Skin epidermis (tissue), 12 donors: ENCODE data around the gene MAST4.

Experiments
- H3K27ac ChIP-seq, 21 experiments: fragments of 200-600 bp; sonication (generic) in 11 of 21; one replicate each; pipeline ENCODE4 v1.5.0; 2020; ENCODE audit warnings: mild to moderate bottlenecking in 3 of 21, inconsistent platforms in 2 of 21, moderate library complexity in 2 of 21
- H3K4me3 ChIP-seq, 7 experiments: fragments of 200-600 bp; sonication (generic) in 2 of 7; one replicate each; pipeline ENCODE4 v1.5.0; 2020; ENCODE audit warnings: inconsistent platforms in 2 of 7, mild to moderate bottlenecking in 2 of 7, moderate library complexity in 1 of 7

The MAST4 gene

GRCh38 chr5:66595756-66596635, at the start of gene MAST4:
TSS of gene MAST4 (plus strand) at chr5:66596393. CDS start at chr5:66596656, 263 bp downstream.
- Histone ChIP-seq H3K4me3 (peak within 1 kb of the TSS; percentile 58 to 73 (median 67)), H3K27ac (peak within 1 kb of the TSS in 18 of 21 experiments; percentile 19 to 82 (median 56))

DNA sequence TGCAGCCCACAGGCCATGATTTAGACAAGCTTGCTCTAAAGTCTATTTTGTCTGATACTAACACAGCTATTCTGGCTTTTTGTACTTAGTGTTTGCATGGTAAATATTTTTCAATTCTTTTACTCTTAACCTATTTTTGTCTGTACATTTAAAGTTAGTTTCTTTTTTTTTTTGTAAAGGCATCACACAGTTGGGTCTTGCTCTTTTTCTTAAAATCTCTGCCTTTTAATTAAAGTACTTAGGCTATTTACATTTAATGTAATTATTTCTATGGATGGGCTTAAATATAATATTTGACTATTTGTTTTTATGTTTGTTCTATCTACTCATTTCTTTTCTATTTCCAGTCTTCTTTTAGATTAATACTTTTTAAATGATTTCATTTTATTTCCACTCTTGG, 49.7 kb upstream of the MAST4 start:
- H3K4me3 ChIP-seq = no peak overlapping the region
- H3K27ac ChIP-seq = no peak overlapping the region

DNA sequence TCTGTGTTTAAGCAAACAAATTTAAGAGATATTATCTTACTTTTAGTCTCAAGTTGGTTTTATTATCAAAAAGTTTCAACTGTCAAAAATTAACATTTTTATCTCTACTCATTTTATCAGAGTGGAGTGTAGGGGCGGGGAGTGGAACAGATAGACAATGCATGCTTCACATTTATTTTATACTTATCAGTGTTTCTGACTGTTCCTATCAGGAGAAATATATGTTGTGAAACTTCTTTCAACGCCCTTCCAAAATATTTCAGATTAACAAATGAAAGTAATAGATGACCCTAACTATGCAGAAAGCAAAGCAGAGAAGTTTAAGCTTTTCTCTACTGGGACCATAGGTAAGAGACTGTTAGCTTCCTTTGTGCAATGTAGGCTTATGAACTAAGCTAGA, 44.9 kb upstream of the MAST4 start:
- no peak overlapping the region for H3K4me3 ChIP-seq
- peak overlapping the region in 4 of 21 experiments; percentile 19 to 71 (median 56) for H3K27ac ChIP-seq

- peak overlapping the region in 2 of 21 experiments; percentile 59 to 71 for H3K27ac ChIP-seq
- no peak overlapping the region for H3K4me3 ChIP-seq
These were observed 44.2 kb upstream of the MAST4 start for GRCh38 chr5:66551945-66552344.

DNA sequence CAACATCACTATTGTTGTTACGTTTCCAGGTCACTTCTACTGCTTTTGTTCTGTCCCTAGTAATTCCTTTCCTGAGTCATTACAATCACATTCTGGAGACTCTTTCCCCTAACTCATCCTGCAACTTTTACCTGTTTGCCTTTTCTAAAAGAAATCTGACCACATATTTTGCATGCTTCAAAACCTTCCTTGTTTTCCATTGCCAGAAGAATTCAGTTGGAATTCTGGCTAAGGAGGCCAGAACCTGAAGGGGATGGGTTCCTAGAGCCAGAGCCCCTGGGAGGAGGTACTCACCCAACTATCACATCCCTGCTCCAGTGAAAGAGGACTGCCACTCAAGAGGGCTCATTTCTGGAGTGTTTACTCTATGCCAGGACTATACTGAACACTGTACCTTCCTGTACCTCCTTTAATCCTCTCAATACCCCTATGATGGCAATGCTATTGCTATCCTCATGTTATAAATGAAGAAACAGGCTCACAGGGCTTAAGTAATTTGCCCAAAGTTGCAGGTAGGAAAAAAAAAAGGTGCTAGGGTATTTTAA, 42.8 kb upstream of the MAST4 start:
- Histone ChIP-seq H3K27ac (peak overlapping the region in 4 of 21 experiments; percentile 17 to 44 (median 21)), H3K4me3 (no peak overlapping the region)

DNA sequence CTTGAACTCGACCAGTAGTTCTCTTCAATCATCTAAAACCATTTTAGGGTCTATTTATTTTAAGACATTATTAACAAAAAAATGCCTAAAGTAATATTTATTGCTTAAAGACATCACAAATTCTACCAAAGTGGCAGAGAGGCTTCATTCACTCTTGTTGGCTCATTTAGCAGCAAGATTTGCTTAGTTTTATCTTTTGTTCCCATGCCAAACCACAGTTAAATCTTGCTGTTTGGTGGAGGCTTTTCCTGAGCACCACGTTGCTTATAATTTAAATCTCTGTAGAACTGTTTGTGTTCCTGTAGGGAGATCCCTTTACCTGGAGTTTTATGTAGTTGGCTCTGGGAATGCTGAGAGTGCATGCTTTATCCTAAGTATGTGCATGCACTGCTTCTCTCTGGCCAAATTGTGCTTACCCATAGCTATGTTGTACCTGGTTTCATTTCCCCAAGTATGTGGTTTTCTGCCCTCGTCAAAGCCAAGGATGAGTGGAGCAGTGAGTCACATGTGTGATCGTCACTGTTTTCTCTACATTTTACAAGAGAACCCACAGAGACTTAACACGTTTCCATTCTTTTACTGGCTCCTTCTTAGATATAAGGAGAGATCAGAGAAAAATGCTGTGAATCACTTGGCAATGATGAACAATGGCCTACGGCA, 42.1 kb upstream of the MAST4 start:
- Histone ChIP-seq H3K27ac (peak overlapping the region in 4 of 21 experiments; percentile 17 to 44 (median 21)), H3K4me3 (no peak overlapping the region)

- H3K27ac ChIP-seq = no peak overlapping the region
- no peak overlapping the region for H3K4me3 ChIP-seq
These were observed 41.3 kb upstream of the MAST4 start for GRCh38 chr5:66554884-66555283.

DNA sequence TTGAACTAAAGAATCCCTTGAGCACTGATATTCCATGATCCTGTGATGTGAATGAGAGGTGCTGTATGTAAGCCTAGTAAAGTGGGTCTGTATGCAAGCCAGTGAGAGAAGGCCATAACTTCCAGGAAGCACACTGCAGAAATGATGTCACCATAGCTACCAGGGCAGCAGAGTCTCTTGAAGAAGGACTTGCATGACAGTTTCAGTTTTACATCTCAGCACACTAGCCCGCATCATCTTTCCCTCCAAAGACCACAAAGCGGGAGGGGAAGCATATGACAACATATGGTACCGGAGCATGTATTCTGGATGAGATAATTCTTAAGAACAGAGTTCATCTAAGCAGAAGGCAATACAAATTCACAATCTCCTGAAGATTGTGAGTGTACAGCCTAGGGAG, 37.6 kb upstream of the MAST4 start:
- Histone ChIP-seq H3K4me3 (no peak overlapping the region), H3K27ac (no peak overlapping the region)

GRCh38 chr5:66560371-66560770, 35.8 kb upstream of the MAST4 start:
- no peak overlapping the region for H3K4me3 ChIP-seq

GRCh38 chr5:66561256-66561990, 34.8 kb upstream of the MAST4 start:
- H3K27ac ChIP-seq = no peak overlapping the region
- no peak overlapping the region for H3K4me3 ChIP-seq

More at GRCh38 chr5:66560371-66560770, 35.8 kb upstream of the MAST4 start:
- no peak overlapping the region for H3K27ac ChIP-seq

DNA sequence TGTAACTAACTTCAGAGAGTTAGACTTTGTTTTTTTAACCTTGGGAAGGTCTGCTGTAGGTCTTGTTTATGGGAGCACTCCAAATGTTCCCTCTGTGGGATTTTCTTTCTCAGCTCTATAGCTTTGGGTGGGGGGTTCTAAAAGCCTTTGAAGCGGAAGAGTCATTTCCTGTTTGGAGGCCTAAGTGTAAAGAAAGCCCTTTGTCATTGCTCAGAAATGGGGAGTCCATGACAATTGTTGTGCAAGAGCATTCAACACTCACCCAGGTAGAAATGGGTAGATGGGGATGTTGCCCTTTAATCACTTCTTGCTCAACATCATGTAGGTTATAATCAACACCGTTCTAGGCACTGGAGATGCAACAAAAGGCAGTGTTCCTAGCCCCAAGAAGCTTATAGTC, 30.3 kb upstream of the MAST4 start:
- no peak overlapping the region for H3K4me3 ChIP-seq
- no peak overlapping the region for H3K27ac ChIP-seq

DNA sequence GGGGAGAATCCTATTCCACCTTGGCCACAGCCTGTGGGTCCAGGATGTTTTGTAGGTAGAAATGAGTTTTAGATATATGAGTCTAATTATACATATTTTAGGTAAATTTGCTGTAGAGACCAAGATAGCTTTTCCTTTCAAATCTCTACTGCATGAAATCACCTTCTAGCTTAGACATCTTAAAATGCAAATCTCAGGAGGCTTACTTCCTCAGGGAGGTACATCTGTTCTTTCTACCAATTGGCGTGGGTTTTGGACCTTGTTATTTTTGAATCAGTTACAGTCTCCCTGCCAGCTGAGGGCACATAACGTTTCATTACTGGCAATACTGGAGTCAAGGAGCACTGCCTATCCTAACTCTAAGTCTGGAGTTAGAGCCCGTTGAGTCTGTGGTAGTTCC, 28.7 kb upstream of the MAST4 start:
- no peak overlapping the region for H3K27ac ChIP-seq
- no peak overlapping the region for H3K4me3 ChIP-seq

DNA sequence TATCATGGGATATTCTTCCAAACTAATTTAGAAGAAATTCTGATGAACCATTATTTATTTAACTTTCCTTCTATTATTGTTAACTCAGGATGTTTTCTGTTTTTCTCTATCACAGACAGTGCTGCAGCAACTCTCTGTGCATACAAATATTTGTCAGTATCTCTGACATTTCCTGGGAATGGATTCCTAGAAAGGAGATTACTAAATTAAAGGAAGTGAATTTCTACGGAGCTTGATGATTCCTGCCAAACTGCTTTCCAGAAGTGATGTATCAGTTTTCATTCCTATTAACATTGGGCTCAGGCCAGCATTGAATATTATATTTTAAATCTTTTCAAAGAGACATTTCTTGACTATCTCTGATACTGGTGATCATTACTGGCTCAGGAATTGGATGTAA, 26.0 kb upstream of the MAST4 start:
- no peak overlapping the region for H3K4me3 ChIP-seq
- H3K27ac ChIP-seq = no peak overlapping the region

DNA sequence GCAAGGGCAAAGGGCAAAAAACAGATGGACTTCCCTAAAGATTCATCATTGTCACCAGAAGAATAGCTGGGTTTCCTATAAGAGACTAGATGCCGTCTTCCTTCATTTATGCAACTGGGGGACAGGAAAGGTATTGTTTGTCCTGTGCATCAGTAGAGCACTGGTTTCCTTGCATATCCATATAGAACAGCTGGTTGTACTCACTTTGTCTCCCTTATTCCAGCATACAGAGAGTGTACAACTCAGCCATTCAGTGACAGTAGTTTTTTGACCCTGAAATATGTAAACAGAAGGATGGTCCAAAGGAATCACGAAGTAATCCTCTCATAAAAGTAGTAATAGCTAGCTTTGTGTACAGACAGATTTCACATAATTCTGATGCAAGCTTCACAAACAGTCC, 22.5 kb upstream of the MAST4 start:
- Histone ChIP-seq H3K27ac (no peak overlapping the region), H3K4me3 (no peak overlapping the region)

GRCh38 chr5:66582499-66583165, 13.6 kb upstream of the MAST4 start:
- Histone ChIP-seq H3K4me3 (no peak overlapping the region), H3K27ac (no peak overlapping the region)

DNA sequence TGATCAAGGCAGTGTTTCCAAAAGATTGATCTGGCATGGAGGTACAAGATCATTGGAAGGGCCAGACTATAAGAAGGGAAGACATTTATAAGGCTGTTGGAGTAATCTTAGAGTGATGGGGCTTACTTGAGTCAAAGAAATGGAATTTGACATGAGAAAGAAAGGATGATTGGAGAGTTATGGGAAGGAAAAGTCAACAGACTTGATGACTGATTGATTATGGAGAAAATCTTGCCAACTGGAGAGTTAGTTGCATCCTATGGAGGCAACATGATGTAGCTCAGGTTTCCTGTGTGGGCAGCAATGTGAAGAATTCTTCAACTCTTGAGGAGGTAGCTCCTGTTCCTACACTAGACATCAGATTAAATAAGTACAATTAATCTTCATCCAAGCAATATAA, 10.9 kb upstream of the MAST4 start:
- Histone ChIP-seq H3K4me3 (no peak overlapping the region), H3K27ac (no peak overlapping the region)

GRCh38 chr5:66587771-66588170, 8.4 kb upstream of the MAST4 start:
- H3K27ac ChIP-seq = no peak overlapping the region

GRCh38 chr5:66596636-66597182, 516 bp downstream of the MAST4 start:
- H3K4me3 ChIP-seq = peak overlapping the region; percentile 58 to 73 (median 67)
- H3K27ac ChIP-seq = peak overlapping the region in 18 of 21 experiments; percentile 19 to 82 (median 56)

More at GRCh38 chr5:66587771-66588170, 8.4 kb upstream of the MAST4 start:
- no peak overlapping the region for H3K4me3 ChIP-seq

DNA sequence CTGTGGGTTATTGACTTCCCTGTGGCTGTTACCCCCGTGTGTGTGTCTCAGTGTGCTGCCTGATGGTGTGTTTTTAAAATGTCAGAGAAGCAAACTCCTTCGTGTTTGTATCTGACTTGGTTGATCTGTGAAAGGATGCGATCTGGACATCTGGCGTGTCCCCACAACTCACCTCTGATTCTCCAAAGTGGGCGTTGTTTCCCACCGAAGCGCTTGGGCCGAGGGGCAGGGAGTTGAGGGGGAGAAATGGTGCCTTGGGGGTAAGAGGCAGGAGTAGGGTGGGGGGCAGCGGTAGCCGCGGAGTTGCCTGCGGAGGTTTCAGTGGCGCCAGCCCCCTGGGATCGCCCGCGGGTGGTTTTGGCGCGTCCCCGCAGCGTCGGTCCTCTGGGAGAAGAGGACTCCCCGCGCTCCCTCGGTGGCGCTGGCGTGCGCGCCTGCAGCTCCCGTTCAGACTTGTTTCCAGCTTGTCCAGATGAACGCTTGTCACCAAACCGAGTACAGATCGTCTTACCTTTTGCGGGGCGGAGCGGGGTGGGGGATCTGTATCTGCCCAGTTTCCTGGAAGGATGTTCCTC, 1.1 kb downstream of the MAST4 start:
- H3K4me3 ChIP-seq = peak overlapping the region; percentile 58 to 73 (median 67)
- H3K27ac ChIP-seq = peak overlapping the region in 15 of 21 experiments; percentile 19 to 82 (median 56)
